Smooth muscle cell (in vitro differentiated cells): ENCODE data around the gene GRB7. TPM values are rescaled to one million over a fixed set of nuclear protein-coding genes. Genes with fewer than 3 reads are reported as not detected.

Source experiments
- DNase-seq: peaks from one replicate; lab custom pipeline; 2025; ENCODE audit not compliant: unreplicated experiment; lab: John Stamatoyannopoulos, UW
- H2AFZ ChIP-seq: fragments of 200-600 bp; sonication (generic); 2 replicates; pipeline ENCODE4 v1.6.0; 2016; ENCODE audit warnings: antibody characterized with exemption, low read depth, mild to moderate bottlenecking
- H3F3A ChIP-seq: fragments of 200-600 bp; sonication (generic); 2 replicates; pipeline ENCODE4 v1.6.0; 2017; ENCODE audit warnings: antibody characterized with exemption, low read depth
- H3K27ac ChIP-seq: fragments of 200-600 bp; sonication (generic); 2 replicates; pipeline ENCODE4 v1.5.1; 2016; ENCODE audit warnings: low read depth, mild to moderate bottlenecking
- H3K27me3 ChIP-seq: fragments of 200-600 bp; sonication (generic); 2 replicates; pipeline ENCODE4 v1.6.1; 2016; ENCODE audit warnings: low read depth, mild to moderate bottlenecking
- H3K36me3 ChIP-seq: fragments of 200-600 bp; sonication (generic); 2 replicates; pipeline ENCODE4 v1.5.1; 2016; ENCODE audit warnings: low read depth
- H3K4me1 ChIP-seq: fragments of 200-600 bp; sonication (generic); 2 replicates; pipeline ENCODE4 v1.5.1; 2016; ENCODE audit warnings: low read depth
- H3K4me2 ChIP-seq: fragments of 200-600 bp; sonication (generic); 2 replicates; pipeline ENCODE4 v1.6.0; 2016; ENCODE audit warnings: mild to moderate bottlenecking
- H3K4me3 ChIP-seq: fragments of 200-600 bp; sonication (generic); 2 replicates; pipeline ENCODE4 v1.5.1; 2016; ENCODE audit warnings: mild to moderate bottlenecking
- H3K79me2 ChIP-seq: fragments of 200-600 bp; sonication (generic); 2 replicates; pipeline ENCODE4 v1.6.0; 2016; ENCODE audit warnings: low read depth, mild to moderate bottlenecking
- H3K9ac ChIP-seq: fragments of 200-600 bp; sonication (generic); 2 replicates; pipeline ENCODE4 v1.6.0; 2016; ENCODE audit warnings: low read depth
- H3K9me3 ChIP-seq: fragments of 200-600 bp; sonication (generic); replicated peaks from 2 replicates; pipeline ENCODE4 v1.5.1; 2016; ENCODE audit warnings: low read depth
- H4K20me1 ChIP-seq: fragments of 200-600 bp; sonication (generic); 2 replicates; pipeline ENCODE4 v1.6.0; 2016; ENCODE audit warnings: low read depth
- CTCF ChIP-seq: fragments of 200-600 bp; sonication (generic); IDR thresholded peaks from 2 replicates; pipeline ENCODE4 v1.5.1; 2017; ENCODE audit warnings: borderline replicate concordance, mild to moderate bottlenecking, antibody characterized with exemption; ENCODE audit not compliant: insufficient read depth, poor library complexity, severe bottlenecking
- WGBS: methylation state at CpG from one replicate; pipeline ENCODE4 v1.1.7; 2016; ENCODE audit warnings: low lambda C conversion rate; 5-methylcytosine and 5-hydroxymethylcytosine counted together
- polyA plus RNA-seq: library from polyadenylated mRNA; unstranded; fragments of >200 nt; fragmentation: Nextera tagmentation; extraction: Ambion mirVana; gene quantifications from 2 replicates; pipeline ENCODE4 v1.2.1, GENCODE V29; 2016
- total RNA-seq: library from RNA; depleted of rRNA; stranded (reverse); fragments of >200 nt; gene quantifications from 2 replicates; pipeline ENCODE4 v1.2.3, GENCODE V29; 2014

The GRB7 gene
- total and polyA plus RNA-seq, 2 experiments from 2014 or later = 2.7 to 4.1 TPM

GRCh38 chr17:39738568-39738901 is 797 bp downstream of the GRB7 start:
- Histone ChIP-seq H3K4me2 (peak overlapping the region; percentile 87), H3K9ac (no peak overlapping the region), H2AFZ (no peak overlapping the region), H3K4me1 (peaks cover 16% of the 10 kb centered on the region), H4K20me1 (no peaks in the 10 kb centered on the region), H3K4me3 (peak overlapping the region; percentile 63), H3K36me3 (no peaks in the 10 kb centered on the region), H3K27me3 (peaks cover 48% of the 10 kb centered on the region), H3K9me3 (no peaks in the 10 kb centered on the region), H3F3A (no peaks in the 10 kb centered on the region), H3K27ac (no peak overlapping the region), H3K79me2 (no peaks in the 10 kb centered on the region)
- 2% methylated on average over 13 of the region's 13 CpGs for WGBS
- TF ChIP-seq CTCF = no peak
- no peak for DNase-seq

DNA sequence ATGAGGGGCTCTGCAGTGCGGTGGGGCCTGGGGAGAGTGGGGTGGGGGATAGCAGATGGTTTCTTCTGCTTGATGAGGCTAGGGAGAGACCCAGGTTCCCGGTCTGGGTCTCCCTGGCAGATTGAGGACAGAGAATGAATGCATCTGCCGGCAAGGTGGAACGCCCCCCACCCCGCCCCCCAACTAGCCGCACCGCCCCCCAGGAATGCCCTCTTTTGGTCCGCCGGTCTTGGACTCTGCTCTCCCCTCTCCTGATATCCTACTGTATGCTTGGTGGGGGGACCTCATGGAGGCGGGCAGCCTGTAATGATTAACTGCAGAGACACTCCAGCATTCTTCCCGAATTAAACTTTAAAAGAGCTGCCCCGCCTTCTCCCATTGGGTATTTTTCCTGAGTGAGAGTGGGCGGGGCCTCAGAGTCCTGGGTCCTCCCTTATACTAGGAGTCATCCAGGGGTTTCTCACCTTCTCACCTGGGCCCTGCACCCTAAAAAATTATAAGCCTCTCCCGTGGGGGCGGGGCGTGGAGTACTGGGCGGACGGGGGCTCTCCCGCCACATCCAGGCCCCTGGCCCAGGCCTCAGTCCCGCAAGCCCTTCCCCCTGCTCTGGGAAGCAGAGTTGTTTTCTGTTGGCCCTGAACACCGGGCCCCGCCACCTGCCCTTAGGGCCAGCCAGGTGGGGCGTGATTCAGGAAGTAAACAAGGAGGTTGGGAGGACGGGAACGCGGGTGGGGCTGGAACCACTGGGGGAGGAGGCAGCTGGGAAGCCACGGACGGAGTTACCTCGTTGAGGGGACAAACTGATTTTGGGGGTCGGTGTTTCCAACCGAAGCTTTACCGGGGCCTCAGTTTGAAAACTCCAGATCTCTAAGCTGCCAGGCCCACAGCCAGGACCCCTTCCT is 1.5 kb downstream of the GRB7 start:
- Histone ChIP-seq H3K4me2 (peak overlapping the region; percentile 87), H3K27ac (peak overlapping the region; percentile 70), H3K9ac (peak overlapping the region; percentile 26), H3K36me3 (no peaks in the 10 kb centered on the region), H3F3A (no peaks in the 10 kb centered on the region), H3K27me3 (peaks cover 48% of the 10 kb centered on the region), H4K20me1 (no peaks in the 10 kb centered on the region), H3K4me1 (peaks cover 16% of the 10 kb centered on the region), H2AFZ (peak overlapping the region; percentile 51), H3K9me3 (no peaks in the 10 kb centered on the region), H3K79me2 (no peaks in the 10 kb centered on the region), H3K4me3 (peak overlapping the region; percentile 63)
- no peak for DNase-seq
- 4% methylated on average over 31 of the region's 32 CpGs for WGBS
- TF ChIP-seq CTCF = no peak

GRCh38 chr17:39739885-39740356 is 2.2 kb downstream of the GRB7 start:
- Histone ChIP-seq H3K36me3 (no peaks in the 10 kb centered on the region), H3K79me2 (no peaks in the 10 kb centered on the region), H3K27ac (peak overlapping the region; percentile 70), H3K4me1 (peaks cover 16% of the 10 kb centered on the region), H3F3A (no peaks in the 10 kb centered on the region), H4K20me1 (no peaks in the 10 kb centered on the region), H3K27me3 (peaks cover 48% of the 10 kb centered on the region), H2AFZ (peak overlapping the region; percentile 51), H3K4me2 (peak overlapping the region; percentile 87), H3K4me3 (peak overlapping the region; percentile 63), H3K9ac (peak overlapping the region; percentile 38), H3K9me3 (no peaks in the 10 kb centered on the region)
- TF ChIP-seq CTCF = no peak
- no peak for DNase-seq
- 18% methylated on average over 8 of the region's 9 CpGs for WGBS
